Ishikawa (cell line): Measurements from ENCODE around the gene DMC1.

ENCODE experiments used
- CEBPB ChIP-seq: IDR thresholded peaks from 2 replicates; pipeline ENCODE4 v1.6.1; 2012
- CREB1 ChIP-seq: IDR thresholded peaks from 2 replicates; pipeline ENCODE4 v1.6.1; 2012; ENCODE audit warnings: low read depth
- EGR1 ChIP-seq: IDR thresholded peaks from 2 replicates; pipeline ENCODE4 v1.6.1; 2012
- EP300 ChIP-seq: IDR thresholded peaks from 2 replicates; pipeline ENCODE4 v1.6.1; 2012; ENCODE audit warnings: borderline replicate concordance
- FOXM1 ChIP-seq: IDR thresholded peaks from 2 replicates; pipeline ENCODE4 v1.6.1; 2012; ENCODE audit warnings: low read depth, borderline replicate concordance
- NFIC ChIP-seq: IDR thresholded peaks from 2 replicates; pipeline ENCODE4 v1.6.1; 2012
- RAD21 ChIP-seq: IDR thresholded peaks from 2 replicates; pipeline ENCODE4 v1.6.1; 2012; ENCODE audit warnings: low read depth
- TAF1 ChIP-seq: IDR thresholded peaks from 2 replicates; pipeline ENCODE4 v1.6.1; 2012; ENCODE audit warnings: low read depth, mild to moderate bottlenecking
- TCF12 ChIP-seq: IDR thresholded peaks from 2 replicates; pipeline ENCODE4 v1.6.1; 2012; ENCODE audit warnings: low read depth
- TEAD4 ChIP-seq: IDR thresholded peaks from 2 replicates; pipeline ENCODE4 v1.6.1; 2012
- USF1 ChIP-seq: IDR thresholded peaks from 2 replicates; pipeline ENCODE4 v1.6.1; 2012
- YY1 ChIP-seq: IDR thresholded peaks from 2 replicates; pipeline ENCODE4 v1.6.1; 2012; ENCODE audit warnings: low read depth
- ZBTB7A ChIP-seq: IDR thresholded peaks from 2 replicates; pipeline ENCODE4 v1.6.1; 2012; ENCODE audit warnings: low read depth
- TF ChIP-seq, protein P1 (sequence below): IDR thresholded peaks from 2 replicates; pipeline ENCODE4 v1.6.1; 2012; ENCODE audit warnings: low read depth, mild to moderate bottlenecking
- TF ChIP-seq, protein P2 (sequence below): IDR thresholded peaks from 2 replicates; pipeline ENCODE4 v1.6.1; 2012

Gene DMC1

DNA sequence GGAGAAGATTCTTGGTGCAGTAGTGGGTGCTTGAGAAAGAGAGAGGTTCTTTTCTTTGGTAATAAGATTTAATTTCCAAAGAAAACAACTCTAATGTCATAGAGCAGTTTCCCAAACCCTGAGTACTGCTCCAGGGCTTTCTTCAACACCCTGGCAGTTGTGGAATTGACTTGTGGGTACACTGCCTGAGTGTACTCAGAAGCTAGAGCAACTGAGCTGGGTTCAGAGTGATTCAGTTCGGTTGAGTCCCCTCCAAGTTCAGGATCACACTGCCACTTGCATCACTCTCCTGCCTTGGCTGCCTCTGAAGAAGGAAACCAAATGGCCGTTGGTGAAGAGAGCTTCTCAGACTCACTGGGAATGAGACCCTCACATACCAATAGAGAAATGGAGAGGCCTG is 5.3 kb downstream of the DMC1 start:
- TF ChIP-seq TAF1 = no peak
- no peak for TF ChIP-seq YY1
- TF ChIP-seq, protein P1, sequence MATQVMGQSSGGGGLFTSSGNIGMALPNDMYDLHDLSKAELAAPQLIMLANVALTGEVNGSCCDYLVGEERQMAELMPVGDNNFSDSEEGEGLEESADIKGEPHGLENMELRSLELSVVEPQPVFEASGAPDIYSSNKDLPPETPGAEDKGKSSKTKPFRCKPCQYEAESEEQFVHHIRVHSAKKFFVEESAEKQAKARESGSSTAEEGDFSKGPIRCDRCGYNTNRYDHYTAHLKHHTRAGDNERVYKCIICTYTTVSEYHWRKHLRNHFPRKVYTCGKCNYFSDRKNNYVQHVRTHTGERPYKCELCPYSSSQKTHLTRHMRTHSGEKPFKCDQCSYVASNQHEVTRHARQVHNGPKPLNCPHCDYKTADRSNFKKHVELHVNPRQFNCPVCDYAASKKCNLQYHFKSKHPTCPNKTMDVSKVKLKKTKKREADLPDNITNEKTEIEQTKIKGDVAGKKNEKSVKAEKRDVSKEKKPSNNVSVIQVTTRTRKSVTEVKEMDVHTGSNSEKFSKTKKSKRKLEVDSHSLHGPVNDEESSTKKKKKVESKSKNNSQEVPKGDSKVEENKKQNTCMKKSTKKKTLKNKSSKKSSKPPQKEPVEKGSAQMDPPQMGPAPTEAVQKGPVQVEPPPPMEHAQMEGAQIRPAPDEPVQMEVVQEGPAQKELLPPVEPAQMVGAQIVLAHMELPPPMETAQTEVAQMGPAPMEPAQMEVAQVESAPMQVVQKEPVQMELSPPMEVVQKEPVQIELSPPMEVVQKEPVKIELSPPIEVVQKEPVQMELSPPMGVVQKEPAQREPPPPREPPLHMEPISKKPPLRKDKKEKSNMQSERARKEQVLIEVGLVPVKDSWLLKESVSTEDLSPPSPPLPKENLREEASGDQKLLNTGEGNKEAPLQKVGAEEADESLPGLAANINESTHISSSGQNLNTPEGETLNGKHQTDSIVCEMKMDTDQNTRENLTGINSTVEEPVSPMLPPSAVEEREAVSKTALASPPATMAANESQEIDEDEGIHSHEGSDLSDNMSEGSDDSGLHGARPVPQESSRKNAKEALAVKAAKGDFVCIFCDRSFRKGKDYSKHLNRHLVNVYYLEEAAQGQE = no peak
- TF ChIP-seq CREB1 = no peak
- TF ChIP-seq USF1 = no peak
- no peak for TF ChIP-seq CEBPB

GRCh38 chr22:38554281-38554680 is 15.7 kb downstream of the DMC1 start:
- TF ChIP-seq CREB1 (no peak), CEBPB (no peak), TEAD4 (no peak), EGR1 (no peak)

- no peak for TF ChIP-seq TCF12
- no peak for TF ChIP-seq EGR1
- no peak for TF ChIP-seq YY1
- TF ChIP-seq, protein P2, sequence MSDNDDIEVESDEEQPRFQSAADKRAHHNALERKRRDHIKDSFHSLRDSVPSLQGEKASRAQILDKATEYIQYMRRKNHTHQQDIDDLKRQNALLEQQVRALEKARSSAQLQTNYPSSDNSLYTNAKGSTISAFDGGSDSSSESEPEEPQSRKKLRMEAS = no peak
- TF ChIP-seq TAF1 = no peak
- no peak for TF ChIP-seq NFIC
- no peak for TF ChIP-seq CEBPB
- TF ChIP-seq CREB1 = no peak
- no peak for TF ChIP-seq FOXM1
- TF ChIP-seq, protein P1 = no peak
- no peak for TF ChIP-seq ZBTB7A
- no peak for TF ChIP-seq TEAD4
- TF ChIP-seq EP300 = no peak
- no peak for TF ChIP-seq RAD21
- no peak for TF ChIP-seq USF1
These were observed 20.7 kb downstream of the DMC1 start for GRCh38 chr22:38549101-38549894.

- TF ChIP-seq TCF12 = no peak
These were observed 29.3 kb downstream of the DMC1 start for GRCh38 chr22:38540701-38541100.

GRCh38 chr22:38531251-38531938 is 38.6 kb downstream of the DMC1 start:
- TF ChIP-seq TEAD4 = no peak
- TF ChIP-seq, protein P2 = no peak
- TF ChIP-seq EP300 = no peak
- no peak for TF ChIP-seq NFIC
- no peak for TF ChIP-seq EGR1
- TF ChIP-seq CREB1 = no peak
- TF ChIP-seq TCF12 = no peak
- TF ChIP-seq FOXM1 = no peak
- TF ChIP-seq RAD21 = no peak
- no peak for TF ChIP-seq YY1

- no peak for TF ChIP-seq NFIC
- no peak for TF ChIP-seq ZBTB7A
- TF ChIP-seq EGR1 = no peak
- no peak for TF ChIP-seq CREB1
- no peak for TF ChIP-seq FOXM1
- no peak for TF ChIP-seq RAD21
- no peak for TF ChIP-seq TEAD4
- TF ChIP-seq USF1 = no peak
These were observed 45.6 kb downstream of the DMC1 start for GRCh38 chr22:38524429-38524828.
